SK-N-SH (cell line): ENCODE measurements around the gene DLG2. TPM values are rescaled to one million over a fixed set of nuclear protein-coding genes. Genes with fewer than 3 reads are reported as not detected.
A peak's percentile ranks its signal among the peaks of the same experiment; 100 is the strongest.

Experiments used
- CTCF ChIA-PET: fragments of 300-600, 350-600 bp; formaldehyde crosslinking; extraction: SDS; loops from one replicate; lab custom pipeline; 2021; lab: Yijun Ruan, JAX
- POLR2A ChIA-PET: fragments of 350-600 bp; sonication (Branson Sonifier 250); formaldehyde crosslinking; extraction: SDS; loops from one replicate; lab custom pipeline; 2020; ENCODE audit warnings: antibody characterized with exemption, inconsistent platforms; lab: Yijun Ruan, JAX
- DNase-seq: peaks from one replicate; pipeline ENCODE4 v3.0.0; 2012
- H2AFZ ChIP-seq: fragments of 200-600 bp; sonication (generic); 2 replicates; pipeline ENCODE4 v1.8.1; 2016; ENCODE audit warnings: antibody characterized with exemption, mild to moderate bottlenecking, low read depth
- H3F3A ChIP-seq: fragments of 200-600 bp; sonication (generic); replicated peaks from 2 replicates; pipeline ENCODE3; 2016; ENCODE audit warnings: antibody characterized with exemption, mild to moderate bottlenecking; ENCODE audit not compliant: insufficient read depth
- H3K27ac ChIP-seq, 2 experiments: fragments of 200-500 bp in 1 of 2; fragments of 200-600 bp in 1 of 2; sonication (Bioruptor generic) in 1 of 2; sonication (generic), shearing (Covaris generic) in 1 of 2; 2 replicates each; pipeline versions ENCODE4 v1.5.1 to v1.6.1; 2014 to 2016; ENCODE audit warnings: low read depth in 2 of 2, inconsistent platforms in 1 of 2, low read length in 1 of 2, mild to moderate bottlenecking in 1 of 2, mixed read lengths in 1 of 2
- H3K27me3 ChIP-seq: fragments of 200-600 bp; sonication (generic), shearing (Covaris generic); 2 replicates; pipeline ENCODE4 v1.6.1; 2016; ENCODE audit warnings: mixed run types; ENCODE audit not compliant: insufficient read depth
- H3K36me3 ChIP-seq, 2 experiments: fragments of 200-500 bp in 1 of 2; fragments of 200-600 bp in 1 of 2; sonication (Bioruptor generic) in 1 of 2; sonication (generic) in 1 of 2; replicated peaks in 1 of 2; 2 replicates each; pipeline versions ENCODE3 to v1.5.1; 2014 to 2016; ENCODE audit warnings: low read length in 1 of 2, mild to moderate bottlenecking in 1 of 2; ENCODE audit not compliant: insufficient read depth in 2 of 2, control insufficient read depth in 1 of 2
- H3K4me1 ChIP-seq, 2 experiments: fragments of 200-500 bp in 1 of 2; fragments of 200-600 bp in 1 of 2; sonication (Bioruptor generic) in 1 of 2; sonication (generic), shearing (Covaris generic) in 1 of 2; 2 replicates each; pipeline versions ENCODE4 v1.5.1 to v1.6.1; 2014 to 2016; ENCODE audit warnings: low read depth in 1 of 2, low read length in 1 of 2, mixed run types in 1 of 2; ENCODE audit not compliant: insufficient read depth in 2 of 2, control insufficient read depth in 1 of 2
- H3K4me2 ChIP-seq: fragments of 200-600 bp; sonication (generic), shearing (Covaris generic); 2 replicates; pipeline ENCODE4 v1.6.1; 2017; ENCODE audit warnings: mixed run types
- H3K4me3 ChIP-seq, 2 experiments: fragments of 200-500 bp in 1 of 2; fragments of 200-600 bp in 1 of 2; sonication (Bioruptor generic) in 1 of 2; sonication (generic), shearing (Covaris generic) in 1 of 2; 2 replicates each; pipeline versions ENCODE4 v1.5.1 to v1.8.1; 2014 to 2016; ENCODE audit warnings: low read depth in 2 of 2, inconsistent platforms in 1 of 2, low read length in 1 of 2, mild to moderate bottlenecking in 1 of 2, mixed read lengths in 1 of 2, moderate library complexity in 1 of 2
- H3K79me2 ChIP-seq: fragments of 200-600 bp; sonication (generic); 2 replicates; pipeline ENCODE4 v1.8.1; 2017; ENCODE audit warnings: mild to moderate bottlenecking; ENCODE audit not compliant: insufficient read depth
- H3K9ac ChIP-seq: fragments of 200-600 bp; sonication (generic); 2 replicates; pipeline ENCODE4 v1.6.1; 2017; ENCODE audit warnings: mixed run types
- H3K9me2 ChIP-seq: fragments of 200-600 bp; sonication (generic); 2 replicates; pipeline ENCODE4 v1.6.1; 2017; ENCODE audit warnings: mixed run types
- H3K9me3 ChIP-seq: fragments of 200-600 bp; sonication (generic); 2 replicates; pipeline ENCODE4 v1.6.1; 2017; ENCODE audit warnings: mixed run types, mild to moderate bottlenecking, moderate library complexity
- H4K20me1 ChIP-seq: fragments of 200-600 bp; sonication (generic); 2 replicates; pipeline ENCODE4 v1.6.1; 2017; ENCODE audit warnings: mild to moderate bottlenecking, mixed run types; ENCODE audit not compliant: insufficient read depth
- ELF1 ChIP-seq: IDR thresholded peaks from 2 replicates; pipeline ENCODE4 v1.4.0; 2012
- EZH2phosphoT487 ChIP-seq: fragments of 200-600 bp; sonication (generic); IDR thresholded peaks from 2 replicates; pipeline ENCODE4 v1.6.1; 2017; ENCODE audit warnings: low read depth, mixed run types, mild to moderate bottlenecking, antibody characterized with exemption, moderate library complexity, borderline replicate concordance
- FOXJ3 ChIP-seq: sonication (generic); formaldehyde crosslinking; IDR thresholded peaks from 2 replicates; pipeline ENCODE4 v1.5.1; 2020; ENCODE audit warnings: mild to moderate bottlenecking, missing genetic modification reagents
- FOXM1 ChIP-seq: IDR thresholded peaks from 2 replicates; pipeline ENCODE4 v1.4.0; 2012; ENCODE audit warnings: low read depth, mild to moderate bottlenecking
- GATA2 ChIP-seq: sonication (generic); formaldehyde crosslinking; IDR thresholded peaks from 2 replicates; pipeline ENCODE4 v1.5.0; 2020; ENCODE audit warnings: mild to moderate bottlenecking, missing genetic modification reagents
- MEF2A ChIP-seq: IDR thresholded peaks from 2 replicates; pipeline ENCODE4 v1.4.0; 2012; ENCODE audit warnings: low read depth, borderline replicate concordance
- MXI1 ChIP-seq: IDR thresholded peaks from 2 replicates; pipeline ENCODE4 v1.6.1; 2012; ENCODE audit warnings: mild to moderate bottlenecking, low read depth, low read length, improper control_type of control experiment
- NRF1 ChIP-seq: IDR thresholded peaks from 2 replicates; pipeline ENCODE4 v1.6.1; 2012; ENCODE audit warnings: low read depth, mild to moderate bottlenecking, low read length
- PBX3 ChIP-seq: IDR thresholded peaks from 2 replicates; pipeline ENCODE4; 2012
- POLR2AphosphoS5 ChIP-seq: IDR thresholded peaks from 2 replicates; pipeline ENCODE4 v1.6.1; 2012; ENCODE audit warnings: low read depth, low read length
- RAD21 ChIP-seq: IDR thresholded peaks from 2 replicates; pipeline ENCODE4 v1.6.1; 2012; ENCODE audit warnings: mild to moderate bottlenecking, low read length
- RCOR1 ChIP-seq: fragments of 150-350 bp; IDR thresholded peaks from 2 replicates; pipeline ENCODE4 v1.6.1; 2017; ENCODE audit warnings: antibody characterized with exemption, low read length
- REST ChIP-seq: IDR thresholded peaks from 2 replicates; pipeline ENCODE4 v1.6.1; 2012; ENCODE audit warnings: mild to moderate bottlenecking, low read depth, low read length, moderate library complexity
- RXRA ChIP-seq: IDR thresholded peaks from 2 replicates; pipeline ENCODE4 v1.4.0; 2012; ENCODE audit warnings: low read depth, mild to moderate bottlenecking, borderline replicate concordance
- SMC3 ChIP-seq: IDR thresholded peaks from 2 replicates; pipeline ENCODE4 v1.6.1; 2012; ENCODE audit warnings: low read depth, low read length, improper control_type of control experiment
- WGBS: methylation state at CpG from one replicate; pipeline ENCODE4 v1.1.6; 2017; ENCODE audit warnings: low lambda C conversion rate; 5-methylcytosine and 5-hydroxymethylcytosine counted together
- polyA plus RNA-seq, 3 experiments: library from polyadenylated mRNA; depleted of rRNA; stranded (reverse); fragments of >200 nt; gene quantifications; 2 replicates each; pipeline ENCODE4 v1.2.3, GENCODE V29; 2012

DLG2 gene
- polyA plus RNA-seq, 1 of the 3 experiments (the other 2 are of a cell fraction), result 0.21 TPM

- TF ChIP-seq FOXJ3, result no peak
- no peak for TF ChIP-seq EZH2phosphoT487
- TF ChIP-seq POLR2AphosphoS5, result peak; percentile 21; the same call in 1 of the 2 replicates
- no peak for TF ChIP-seq RCOR1
- peak; percentile 69 for TF ChIP-seq PBX3
Observed at GRCh38 chr11:83566950-83567349, 2060.2 kb downstream of the DLG2 start (continued).

- Histone ChIP-seq H3K79me2 (no peaks in the 10 kb centered on the region), H3K4me3 (no peak overlapping the region), H3K36me3 (no peaks in the 10 kb centered on the region), H4K20me1 (no peaks in the 10 kb centered on the region), H3K4me2 (no peak overlapping the region), H2AFZ (no peak overlapping the region), H3K9me3 (no peaks in the 10 kb centered on the region), H3K9ac (no peak overlapping the region)
- ChIA-PET POLR2A (interaction anchor here (0.6 kb wide), 1 partner anchor 35 kb away, joined by 3 read pairs; no protein-coding TSS in a partner anchor), CTCF (interaction anchor here (0.6 kb wide), 1 partner anchor 272 kb away, joined by 3 read pairs; no protein-coding TSS in a partner anchor)
- TF ChIP-seq FOXM1 (no peak), ELF1 (no peak), MEF2A (no peak), REST (no peak), RXRA (no peak), GATA2 (CRISPR knock-in tag) (no peak), MXI1 (no peak), RAD21 (no peak), SMC3 (no peak), NRF1 (no peak)
- TF ChIP-seq, all 33 proteins: peak for 0
- Histone ChIP-seq H3F3A (peaks cover 4% of the 10 kb centered on the region), H3K9me2 (no peaks in the 10 kb centered on the region; the same call in 1 of the 2 replicates), H3K27ac (no peak overlapping the region), H3K27me3 (no peaks in the 10 kb centered on the region), H3K4me1 (peaks cover 3 to 25% of the 10 kb centered on the region in 2 experiments)
- 84% methylated on average over 1 of the region's 1 CpG for WGBS
- DNase-seq, result no peak
Observed at GRCh38 chr11:83564870-83565269, 2062.3 kb downstream of the DLG2 start.
